Measurements from ENCODE around the gene TAB2.
"Not testable (repeated sequence)": the region's sequence is repeated elsewhere in the genome, so short reads cannot be mapped to it uniquely, and the experiment has no call there.

TAB2 gene

GRCh38 chr6:149313861-149314260, 3.7 kb upstream of the TAB2 start:
- no peak for DNase-seq

- DNase-seq = no peak
These were observed 3.1 kb upstream of the TAB2 start for GRCh38 chr6:149314325-149314905.

- DNase-seq = no peak
These were observed 1.3 kb upstream of the TAB2 start for GRCh38 chr6:149316108-149316727.

GRCh38 chr6:149316740-149317643, 520 bp upstream of the TAB2 start:
- DNase-seq = peak; percentile 79

GRCh38 chr6:149318581-149319286, 1.2 kb downstream of the TAB2 start:
- DNase-seq = no peak

- DNase-seq = no peak
These were observed 1.9 kb downstream of the TAB2 start for GRCh38 chr6:149319422-149319821.

GRCh38 chr6:149320016-149320415, 2.5 kb downstream of the TAB2 start:
- not testable (repeated sequence) for DNase-seq

- no peak for DNase-seq
These were observed 3.3 kb downstream of the TAB2 start for GRCh38 chr6:149320796-149321195.

- DNase-seq = no peak
These were observed 5.8 kb downstream of the TAB2 start for GRCh38 chr6:149323353-149323752.

GRCh38 chr6:149323925-149324324, 6.4 kb downstream of the TAB2 start:
- no peak for DNase-seq

GRCh38 chr6:149324428-149324827, 6.9 kb downstream of the TAB2 start:
- no peak for DNase-seq

GRCh38 chr6:149325648-149326236, 8.2 kb downstream of the TAB2 start:
- DNase-seq = no peak

- no peak for DNase-seq
These were observed 10.1 kb downstream of the TAB2 start for GRCh38 chr6:149327638-149328037.

- DNase-seq = no peak
These were observed 10.6 kb downstream of the TAB2 start for GRCh38 chr6:149328083-149328482.

GRCh38 chr6:149329529-149329928, 12.0 kb downstream of the TAB2 start:
- DNase-seq = no peak

GRCh38 chr6:149330133-149330532, 12.6 kb downstream of the TAB2 start:
- no peak for DNase-seq

- no peak for DNase-seq
These were observed 13.7 kb downstream of the TAB2 start for GRCh38 chr6:149331043-149331807.

GRCh38 chr6:149331871-149332270, 14.4 kb downstream of the TAB2 start:
- DNase-seq = no peak

- DNase-seq = no peak
These were observed 15.2 kb downstream of the TAB2 start for GRCh38 chr6:149332602-149333265.

GRCh38 chr6:149333266-149333620, 15.7 kb downstream of the TAB2 start:
- DNase-seq = no peak

- DNase-seq = no peak
These were observed 16.7 kb downstream of the TAB2 start for GRCh38 chr6:149334201-149334600.
